IPS-20b (cell line): ENCODE results near the gene CHID1.

ENCODE experiments used
- H3K27ac ChIP-seq: one replicate; pipeline ENCODE4 v1.5.1; 2013; ENCODE audit warnings: low read length
- H3K27me3 ChIP-seq: 2 replicates; pipeline ENCODE4 v1.6.1; 2013; ENCODE audit warnings: mild to moderate bottlenecking, low read length, inconsistent platforms; ENCODE audit not compliant: insufficient read depth
- H3K36me3 ChIP-seq: 2 replicates; pipeline ENCODE4 v1.6.1; 2013; ENCODE audit warnings: low read depth, mild to moderate bottlenecking, inconsistent platforms, low read length, moderate library complexity; ENCODE audit not compliant: insufficient read depth
- H3K4me1 ChIP-seq: 2 replicates; pipeline ENCODE4 v1.6.1; 2013; ENCODE audit warnings: mild to moderate bottlenecking, control low read depth, inconsistent platforms, low read length, moderate library complexity; ENCODE audit not compliant: insufficient read depth
- H3K4me3 ChIP-seq: 2 replicates; pipeline ENCODE4 v1.5.1; 2013; ENCODE audit warnings: mild to moderate bottlenecking, low read length, inconsistent platforms
- H3K9ac ChIP-seq: 2 replicates; pipeline ENCODE4 v1.6.1; 2013; ENCODE audit warnings: low read depth, mild to moderate bottlenecking, inconsistent platforms, low read length, moderate library complexity
- H3K9me3 ChIP-seq: 2 replicates; pipeline ENCODE4 v1.6.1; 2013; ENCODE audit warnings: mild to moderate bottlenecking, low read depth, low read length, inconsistent platforms; ENCODE audit not compliant: insufficient read depth

Gene CHID1

DNA sequence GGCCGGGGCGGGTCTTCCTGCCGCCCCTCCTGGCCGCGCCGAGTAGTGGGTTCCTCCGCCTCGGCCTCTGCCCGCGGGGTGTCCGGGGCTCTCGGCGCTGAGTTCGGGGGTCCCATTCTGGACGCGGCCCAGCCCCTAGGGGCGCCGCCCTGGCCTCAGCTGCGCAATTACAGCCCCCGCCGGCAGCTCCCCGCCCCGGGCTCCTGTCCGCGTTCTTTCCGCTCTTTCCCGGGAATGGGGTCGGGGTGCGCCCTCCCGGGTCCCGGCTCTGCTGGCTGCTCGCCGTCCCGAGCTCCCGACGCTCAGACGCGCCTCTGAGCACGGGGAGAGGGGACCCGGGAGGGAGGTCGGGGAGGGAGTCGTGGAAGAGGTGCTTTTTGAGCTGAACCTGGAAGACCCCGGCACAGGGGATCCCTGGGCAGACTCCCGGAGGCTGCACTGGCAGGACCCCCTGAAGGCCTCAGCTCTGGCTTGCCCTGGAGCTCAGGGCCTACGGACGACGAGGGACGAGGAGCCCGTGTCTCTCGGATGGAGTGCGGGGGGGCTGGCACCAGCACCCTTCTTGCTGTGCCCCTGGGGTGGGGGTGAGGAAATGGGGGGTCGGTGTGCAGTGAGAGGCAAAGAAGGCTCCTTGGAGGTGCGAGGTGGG, 67.4 kb downstream of the CHID1 start:
- Histone ChIP-seq H3K27me3 (0 out of 2 replicates have a peak, but pooled peaks cover under 1% of the 10 kb centered on the region), H3K27ac (no peak overlapping the region), H3K9ac (peak overlapping the region; percentile 77; the same call in 1 of the 2 replicates), H3K9me3 (no peaks in the 10 kb centered on the region), H3K4me1 (peaks cover 18% of the 10 kb centered on the region; the same call in 1 of the 2 replicates), H3K36me3 (peaks cover 26% of the 10 kb centered on the region), H3K4me3 (peak overlapping the region; percentile 96)

DNA sequence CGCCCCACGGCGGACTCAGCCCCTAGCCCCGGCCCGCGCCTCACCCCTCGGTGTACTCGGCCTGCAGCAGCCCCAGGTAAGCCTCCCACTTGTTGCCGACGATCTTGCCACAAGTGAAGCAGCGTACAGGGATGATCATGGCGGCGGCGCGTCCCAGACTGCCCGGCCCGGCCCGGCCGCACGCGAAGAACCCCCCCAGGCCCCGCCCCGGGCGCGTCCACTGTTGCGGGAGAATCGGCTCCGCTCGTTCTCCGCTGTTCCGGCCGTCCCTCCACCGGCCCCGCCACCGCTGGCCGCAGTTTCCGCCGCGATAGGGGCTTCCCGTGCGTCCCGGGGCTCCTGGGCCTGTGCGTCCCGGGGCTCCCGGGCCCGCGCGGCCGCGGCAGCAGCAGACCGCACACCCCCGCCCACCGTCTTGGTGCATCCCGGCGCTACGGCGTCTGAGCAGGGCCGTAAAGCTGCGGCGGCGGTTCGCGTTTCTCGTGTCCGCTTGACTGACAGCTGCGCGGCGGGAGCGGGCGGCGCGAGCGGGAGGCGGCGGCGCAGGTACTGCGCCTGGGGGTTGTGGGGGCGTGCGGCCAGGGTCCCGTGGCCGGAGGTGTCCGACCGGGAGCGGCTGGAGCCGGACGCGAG, 68.1 kb downstream of the CHID1 start, which contains the start of the genes POLR2L and TSPAN4:
TSS of gene POLR2L (minus strand) at position 160 of the 633 bp plus-strand sequence. CDS start at position 139, 21 bp downstream.
TSS of gene TSPAN4 (plus strand) at position 483 of the 633 bp plus-strand sequence. CDS start 7,453 bp downstream, outside the sequence.
- peaks cover 18% of the 10 kb centered on the region; the same call in 1 of the 2 replicates for H3K4me1 ChIP-seq
- peaks cover 32% of the 10 kb centered on the region for H3K36me3 ChIP-seq

DNA sequence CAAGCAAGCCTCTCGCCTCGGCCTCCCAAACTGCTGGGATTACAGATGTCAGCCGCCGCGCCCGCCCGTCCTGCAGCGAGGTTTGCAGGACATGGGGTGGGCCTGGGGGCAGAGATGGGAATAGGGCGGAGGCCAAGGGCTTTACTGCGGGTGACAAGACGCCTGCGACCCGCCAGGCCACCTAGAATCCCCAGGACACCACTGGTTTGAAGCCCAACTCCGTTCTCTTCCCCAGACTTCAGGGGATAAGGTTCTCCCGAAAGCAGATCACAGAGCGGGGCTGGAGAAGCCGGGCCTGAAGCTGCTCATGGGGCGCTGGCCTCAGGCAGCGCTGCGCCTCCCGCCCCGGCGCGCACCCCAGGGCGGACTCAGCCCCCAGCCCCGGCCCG, 68.6 kb downstream of the CHID1 start:
- H3K36me3 ChIP-seq: peaks cover 37% of the 10 kb centered on the region
- no peaks in the 10 kb centered on the region for H3K9me3 ChIP-seq
- H3K4me1 ChIP-seq: peaks cover 18% of the 10 kb centered on the region; the same call in 1 of the 2 replicates

More for the DNA sequence above, 68.1 kb downstream of the CHID1 start, which contains the start of the genes POLR2L and TSPAN4:
- Histone ChIP-seq H3K27me3 (no peaks in the 10 kb centered on the region), H3K9me3 (no peaks in the 10 kb centered on the region), H3K9ac (peak within 1 kb of the TSS; percentile 86), H3K27ac (peak within 1 kb of the TSS; percentile 81), H3K4me3 (peak within 1 kb of the TSS; percentile 96)

DNA sequence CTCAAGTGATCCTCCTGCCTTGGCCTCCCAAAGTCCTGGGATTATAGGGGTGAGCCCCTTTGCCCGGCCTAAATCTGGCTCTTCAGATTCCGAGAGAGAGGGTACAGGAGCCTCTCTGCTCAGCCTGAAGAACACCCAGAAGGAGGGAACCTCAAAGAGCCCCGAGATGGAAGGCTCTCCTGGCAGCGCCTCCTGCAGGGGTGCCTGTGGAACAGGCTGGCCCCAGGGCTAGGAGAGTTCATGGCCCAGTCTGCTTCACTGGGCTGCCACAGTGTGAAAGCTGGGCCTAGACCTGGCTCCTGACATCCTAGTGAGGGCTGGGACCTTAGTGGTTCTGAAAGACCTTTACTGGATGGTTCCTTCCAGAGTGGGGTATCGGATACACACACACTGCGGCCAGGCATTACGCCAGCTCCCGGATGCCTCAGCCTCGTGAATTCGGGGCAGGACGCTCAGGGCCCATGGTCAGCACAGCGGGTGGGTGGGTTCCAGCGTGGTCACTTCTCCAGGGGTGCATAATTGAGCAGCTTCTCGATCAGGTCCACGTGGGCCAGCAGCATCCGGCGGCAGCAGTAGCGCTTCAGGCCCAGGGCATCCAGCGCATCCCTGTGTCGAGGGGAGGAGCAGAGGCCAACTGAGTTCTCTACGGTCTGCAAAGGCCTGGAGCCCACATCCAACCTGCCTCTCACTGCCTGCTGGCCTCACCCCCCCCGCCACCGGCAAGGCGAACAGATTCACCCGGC, 70.6 kb downstream of the CHID1 start:
- H3K9ac ChIP-seq: no peak overlapping the region
- H3K4me1 ChIP-seq: peaks cover 10% of the 10 kb centered on the region; the same call in 1 of the 2 replicates
- peaks cover 43% of the 10 kb centered on the region for H3K36me3 ChIP-seq
- H3K4me3 ChIP-seq: no peak overlapping the region
- H3K27ac ChIP-seq: no peak overlapping the region
- no peaks in the 10 kb centered on the region for H3K27me3 ChIP-seq
- no peaks in the 10 kb centered on the region for H3K9me3 ChIP-seq

More for the DNA sequence above, 68.6 kb downstream of the CHID1 start:
- no peaks in the 10 kb centered on the region for H3K27me3 ChIP-seq
- H3K9ac ChIP-seq: peak overlapping the region; percentile 86
- peak overlapping the region; percentile 96 for H3K4me3 ChIP-seq
- peak overlapping the region; percentile 81 for H3K27ac ChIP-seq

DNA sequence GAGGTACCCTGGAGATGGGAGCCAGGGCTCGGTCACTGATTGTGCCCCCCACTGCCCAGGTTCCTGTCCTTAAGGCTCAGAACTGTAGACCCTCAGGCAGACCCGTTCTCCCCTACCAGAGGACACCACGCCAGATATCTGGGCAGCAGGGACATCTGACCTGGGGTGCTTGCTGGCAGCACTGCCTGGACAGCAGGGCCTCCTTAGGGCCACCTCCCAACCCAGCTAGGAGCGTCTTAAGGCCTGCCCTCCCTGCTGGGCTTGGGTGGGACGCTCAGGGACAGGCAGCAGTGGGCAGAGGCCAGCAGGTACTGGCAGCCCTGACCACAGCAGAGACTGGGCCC, 71.4 kb downstream of the CHID1 start:
- no peaks in the 10 kb centered on the region for H3K9me3 ChIP-seq
- no peak overlapping the region for H3K27ac ChIP-seq
- H3K4me1 ChIP-seq: peaks cover 10% of the 10 kb centered on the region
- H3K36me3 ChIP-seq: peaks cover 43% of the 10 kb centered on the region
- H3K27me3 ChIP-seq: no peaks in the 10 kb centered on the region
- no peak overlapping the region for H3K9ac ChIP-seq
- H3K4me3 ChIP-seq: no peak overlapping the region

DNA sequence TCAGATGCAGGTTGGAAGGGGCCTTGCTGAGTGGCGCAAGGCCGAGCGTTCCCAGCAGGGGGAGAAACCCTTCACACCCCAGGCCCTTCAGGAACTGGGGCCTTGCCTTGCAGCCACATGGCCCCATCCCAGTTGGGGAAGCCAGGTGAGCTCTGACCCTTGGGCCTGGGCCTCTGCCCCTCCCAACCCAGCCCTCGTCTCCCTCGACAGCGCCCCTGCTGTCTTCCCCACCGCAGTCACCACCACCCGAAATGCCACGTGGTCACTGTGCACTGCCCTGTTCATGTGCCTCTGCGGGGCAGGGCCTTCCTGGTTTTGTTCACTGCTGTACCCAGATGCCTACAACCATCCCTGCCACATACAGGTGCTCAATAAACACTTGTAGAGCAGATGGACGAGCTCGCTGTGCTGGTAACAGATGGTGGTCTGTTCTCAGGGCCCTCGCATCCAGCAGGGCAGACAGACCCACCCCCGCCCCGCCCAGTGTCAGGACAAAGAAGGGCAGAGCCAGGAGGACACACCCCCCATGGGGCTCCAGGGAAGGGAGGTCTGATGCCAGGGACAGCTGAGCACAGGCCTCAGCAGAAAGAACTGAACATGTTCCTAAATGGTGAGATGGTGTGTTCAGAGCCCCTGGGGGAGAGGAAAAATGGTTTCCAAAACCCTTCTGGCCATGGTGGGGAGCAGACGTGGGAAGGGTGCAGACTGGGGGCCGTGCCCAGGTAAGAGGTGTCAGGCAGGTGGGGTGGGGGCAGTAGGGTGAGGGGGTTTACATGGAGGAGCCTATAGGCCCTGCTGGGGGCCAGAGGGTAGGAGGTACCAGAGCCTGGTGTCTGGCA, 72.0 kb downstream of the CHID1 start:
- H3K27ac ChIP-seq: no peak overlapping the region
- peaks cover 4% of the 10 kb centered on the region; the same call in 1 of the 2 replicates for H3K27me3 ChIP-seq
- H3K9me3 ChIP-seq: no peaks in the 10 kb centered on the region
- no peak overlapping the region for H3K4me3 ChIP-seq
- peaks cover 13% of the 10 kb centered on the region for H3K4me1 ChIP-seq
- H3K9ac ChIP-seq: no peak overlapping the region
- H3K36me3 ChIP-seq: peaks cover 43% of the 10 kb centered on the region

DNA sequence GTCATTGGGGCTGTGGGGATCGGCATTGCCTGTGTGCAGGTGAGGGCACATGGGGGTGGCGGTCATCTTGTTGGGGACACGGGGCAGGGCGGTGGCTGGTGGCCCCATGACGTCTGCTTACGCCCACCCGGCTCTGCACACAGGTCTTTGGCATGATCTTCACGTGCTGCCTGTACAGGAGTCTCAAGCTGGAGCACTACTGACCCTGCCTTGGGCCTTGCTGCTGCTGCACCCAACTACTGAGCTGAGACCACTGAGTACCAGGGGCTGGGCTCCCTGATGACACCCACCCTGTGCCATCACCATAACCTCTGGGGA, 72.7 kb downstream of the CHID1 start:
- peaks cover 13% of the 10 kb centered on the region for H3K4me1 ChIP-seq
- no peak overlapping the region for H3K4me3 ChIP-seq
- no peaks in the 10 kb centered on the region for H3K9me3 ChIP-seq
- H3K27ac ChIP-seq: no peak overlapping the region
- H3K27me3 ChIP-seq: peaks cover 8% of the 10 kb centered on the region; the same call in 1 of the 2 replicates
- peaks cover 43% of the 10 kb centered on the region for H3K36me3 ChIP-seq
- no peak overlapping the region for H3K9ac ChIP-seq

DNA sequence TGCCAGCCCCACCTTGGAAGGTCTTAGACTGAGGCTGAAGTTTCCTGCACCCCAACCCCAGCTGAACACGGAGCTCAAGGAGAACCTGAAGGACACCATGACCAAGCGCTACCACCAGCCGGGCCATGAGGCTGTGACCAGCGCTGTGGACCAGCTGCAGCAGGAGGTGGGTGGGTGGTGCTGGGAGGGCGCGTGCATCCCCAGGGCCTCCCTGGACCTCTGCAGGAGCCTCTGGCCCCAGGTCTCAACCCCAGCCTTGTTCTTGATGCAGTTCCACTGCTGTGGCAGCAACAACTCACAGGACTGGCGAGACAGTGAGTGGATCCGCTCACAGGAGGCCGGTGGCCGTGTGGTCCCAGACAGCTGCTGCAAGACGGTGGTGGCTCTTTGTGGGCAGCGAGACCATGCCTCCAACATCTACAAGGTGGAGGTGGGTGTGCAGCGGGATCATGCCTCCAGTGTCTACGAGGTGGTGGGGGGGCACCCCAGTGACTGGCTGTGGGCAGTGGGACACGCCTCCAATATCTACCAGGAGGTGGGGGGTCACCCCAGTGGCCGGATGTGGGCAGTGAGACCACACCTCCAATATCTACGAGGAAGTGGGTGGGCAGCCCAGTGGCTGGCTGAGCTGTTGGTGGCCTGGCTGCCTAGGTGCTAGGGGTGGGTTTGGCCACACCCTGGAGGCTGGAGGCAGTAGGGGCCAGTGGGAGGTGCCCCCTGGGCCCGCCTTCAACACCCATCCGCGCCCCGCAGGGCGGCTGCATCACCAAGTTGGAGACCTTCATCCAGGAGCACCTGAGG, 73.2 kb downstream of the CHID1 start:
- no peak overlapping the region for H3K9ac ChIP-seq
- H3K4me1 ChIP-seq: peaks cover 13% of the 10 kb centered on the region
- H3K4me3 ChIP-seq: no peak overlapping the region
- H3K9me3 ChIP-seq: no peaks in the 10 kb centered on the region
- H3K36me3 ChIP-seq: peaks cover 43% of the 10 kb centered on the region
- H3K27ac ChIP-seq: no peak overlapping the region
- peaks cover 10% of the 10 kb centered on the region; the same call in 1 of the 2 replicates for H3K27me3 ChIP-seq

DNA sequence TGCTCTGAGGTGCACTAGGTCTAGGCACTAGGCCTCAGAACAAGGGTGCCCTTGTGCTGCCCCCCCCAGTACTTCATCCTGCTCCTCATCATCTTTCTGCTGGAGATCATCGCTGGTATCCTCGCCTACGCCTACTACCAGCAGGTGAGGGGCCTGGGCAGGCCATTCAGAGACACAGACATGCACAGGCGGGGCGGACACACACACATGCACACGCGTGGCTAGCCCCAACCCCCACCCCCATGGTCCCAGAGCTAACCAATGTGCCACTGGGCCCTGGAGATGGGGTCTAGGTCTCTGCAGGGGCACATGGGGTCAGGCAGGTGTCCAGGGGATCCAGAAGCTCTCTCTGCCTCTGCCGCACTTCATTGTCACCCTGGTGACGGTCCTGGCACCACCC, 73.9 kb downstream of the CHID1 start:
- Histone ChIP-seq H3K9me3 (no peaks in the 10 kb centered on the region), H3K27me3 (peaks cover 17% of the 10 kb centered on the region), H3K36me3 (peaks cover 43% of the 10 kb centered on the region), H3K4me3 (no peak overlapping the region), H3K4me1 (peaks cover 19% of the 10 kb centered on the region), H3K27ac (no peak overlapping the region), H3K9ac (no peak overlapping the region)

DNA sequence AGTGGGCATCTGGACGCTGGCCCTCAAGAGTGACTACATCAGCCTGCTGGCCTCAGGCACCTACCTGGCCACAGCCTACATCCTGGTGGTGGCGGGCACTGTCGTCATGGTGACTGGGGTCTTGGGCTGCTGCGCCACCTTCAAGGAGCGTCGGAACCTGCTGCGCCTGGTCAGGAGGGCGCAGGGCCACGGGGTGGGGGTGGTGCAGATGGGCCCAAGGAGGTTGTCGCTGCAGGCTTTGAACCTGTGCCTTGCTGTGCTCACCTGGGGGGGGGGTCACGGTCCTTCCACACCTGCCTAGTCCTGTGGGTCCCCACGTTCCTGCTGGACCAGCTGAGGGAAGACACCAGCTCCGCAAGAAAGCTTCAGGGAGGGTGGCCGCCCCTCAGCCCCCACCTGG, 74.3 kb downstream of the CHID1 start:
- Histone ChIP-seq H3K9me3 (no peaks in the 10 kb centered on the region), H3K36me3 (peaks cover 43% of the 10 kb centered on the region), H3K9ac (no peak overlapping the region), H3K4me3 (no peak overlapping the region), H3K4me1 (peaks cover 21% of the 10 kb centered on the region), H3K27me3 (peaks cover 21% of the 10 kb centered on the region), H3K27ac (no peak overlapping the region)
